NOMO-1 (cell line): ENCODE data around the gene RASL11B.
"Not testable (repeated sequence)": the region's sequence is repeated elsewhere in the genome, so short reads cannot be mapped to it uniquely, and the experiment has no call there.

Experiments
- DNase-seq, 2 experiments: peaks; one replicate each; lab custom pipeline; 2025; ENCODE audit not compliant: unreplicated experiment in 2 of 2; lab: John Stamatoyannopoulos, UW

The RASL11B gene

GRCh38 chr4:52861879-52862616, at the start of gene RASL11B:
TSS of gene RASL11B (plus strand) at chr4:52862317. CDS start at chr4:52862508, 191 bp downstream.
- peak; percentile 66 to 87 for DNase-seq

- no peak for DNase-seq
These were observed 48.6 kb upstream of the RASL11B start for GRCh38 chr4:52813546-52813945.

GRCh38 chr4:52822583-52822971, 39.5 kb upstream of the RASL11B start:
- no peak for DNase-seq

DNA sequence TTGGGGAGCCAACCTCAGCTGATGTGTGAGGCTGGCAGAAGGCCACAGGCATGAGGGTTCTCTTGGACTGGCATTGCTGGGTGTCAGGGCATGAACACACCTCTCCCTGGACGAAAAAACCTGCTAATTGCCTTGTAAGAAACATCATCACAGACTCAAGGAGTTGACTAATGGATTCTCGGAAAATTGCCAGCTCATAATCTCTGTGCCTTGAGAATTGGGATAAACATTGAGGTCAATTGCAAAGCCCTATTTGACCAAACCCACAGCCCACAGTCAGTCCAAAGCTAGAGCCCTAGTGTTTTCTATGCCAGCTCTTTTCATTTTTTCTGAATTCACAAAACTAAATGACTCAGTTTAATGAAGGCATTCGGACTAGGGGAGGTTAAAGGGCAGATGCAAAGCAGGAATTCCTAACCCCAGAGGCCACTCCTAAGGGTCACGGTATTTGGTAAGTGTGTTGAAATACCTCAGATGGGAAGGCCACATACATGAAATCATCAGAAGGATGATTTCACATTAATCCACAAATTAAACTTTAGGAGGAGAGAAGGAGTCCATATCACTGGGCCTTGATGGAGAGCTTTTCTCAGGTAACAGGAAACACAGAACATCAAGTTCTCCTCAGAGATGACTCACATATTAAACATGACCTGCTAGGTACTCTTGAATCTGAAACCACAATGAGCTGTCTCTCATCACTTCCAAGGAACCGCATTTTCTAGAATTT, 39.0 kb upstream of the RASL11B start:
- no peak for DNase-seq

DNA sequence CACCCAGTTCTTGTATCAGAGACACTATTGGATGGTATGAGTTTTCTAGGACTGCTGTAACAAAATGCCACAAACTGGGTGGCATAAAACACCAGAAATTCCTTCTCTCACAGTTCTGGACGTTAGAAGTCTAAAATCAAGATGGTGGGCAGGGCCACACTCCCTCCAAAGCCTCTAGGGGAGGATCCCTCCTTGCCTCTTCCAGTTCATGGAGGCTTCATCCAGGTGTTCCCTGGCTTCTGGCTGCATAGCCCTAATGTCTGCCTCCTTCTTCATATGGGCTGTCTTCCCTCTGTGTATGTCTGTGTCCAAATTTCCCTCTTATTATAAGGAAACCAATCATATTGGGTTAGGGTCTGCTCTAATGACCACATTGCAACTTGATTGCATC, 38.4 kb upstream of the RASL11B start:
- DNase-seq = no peak

DNA sequence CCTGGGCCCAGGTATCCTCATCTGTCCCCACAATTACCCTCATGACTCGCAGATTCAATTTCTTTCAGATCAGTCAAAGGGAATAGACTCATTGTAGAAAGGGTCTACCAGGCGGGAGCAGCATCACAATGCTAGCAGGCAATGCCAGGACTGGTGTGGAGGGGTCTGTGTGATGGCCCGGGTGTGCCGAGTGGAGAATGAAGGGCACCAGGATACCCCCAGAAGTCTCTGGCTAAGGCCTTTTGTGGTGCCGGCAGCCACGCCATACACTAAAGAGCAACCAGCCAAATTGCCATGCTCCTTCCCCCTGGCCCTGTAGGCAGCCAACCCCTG, 37.9 kb upstream of the RASL11B start:
- no peak for DNase-seq

GRCh38 chr4:52824603-52825459, 37.3 kb upstream of the RASL11B start:
- DNase-seq = no peak

DNA sequence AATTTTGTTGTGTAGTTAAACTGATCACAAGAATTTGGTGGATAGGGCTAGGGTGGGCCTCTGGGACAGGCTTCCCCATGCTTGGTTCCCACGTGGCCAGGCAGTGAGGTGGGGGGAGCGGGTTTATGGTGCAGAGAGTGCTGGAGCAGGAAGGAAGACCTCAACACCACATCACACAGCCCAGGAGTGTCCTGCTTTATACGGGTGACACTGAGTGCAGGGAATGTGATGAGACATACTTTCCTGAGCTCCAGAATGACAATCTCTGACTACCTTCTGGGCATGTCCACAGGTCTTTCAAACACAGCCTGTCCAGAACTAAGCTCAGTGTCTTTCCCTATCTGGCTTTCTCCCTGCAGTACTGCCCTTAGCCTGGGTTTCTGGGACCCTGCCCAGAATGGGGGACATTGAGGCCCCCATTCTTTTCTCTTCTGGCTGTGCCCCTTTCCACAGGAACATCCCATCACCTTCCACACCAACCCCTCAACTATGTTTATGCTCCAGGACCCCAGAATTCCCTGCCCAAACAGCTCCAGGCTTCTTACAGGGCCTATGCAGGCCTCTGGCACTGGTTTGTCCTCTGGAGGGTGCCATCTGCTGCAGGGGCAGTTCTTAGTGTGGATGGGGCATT, 36.5 kb upstream of the RASL11B start:
- no peak for DNase-seq

- DNase-seq = no peak
These were observed 28.1 kb upstream of the RASL11B start for GRCh38 chr4:52833941-52834525.

- not testable (repeated sequence) for DNase-seq
These were observed 27.3 kb upstream of the RASL11B start for GRCh38 chr4:52834641-52835456.

DNA sequence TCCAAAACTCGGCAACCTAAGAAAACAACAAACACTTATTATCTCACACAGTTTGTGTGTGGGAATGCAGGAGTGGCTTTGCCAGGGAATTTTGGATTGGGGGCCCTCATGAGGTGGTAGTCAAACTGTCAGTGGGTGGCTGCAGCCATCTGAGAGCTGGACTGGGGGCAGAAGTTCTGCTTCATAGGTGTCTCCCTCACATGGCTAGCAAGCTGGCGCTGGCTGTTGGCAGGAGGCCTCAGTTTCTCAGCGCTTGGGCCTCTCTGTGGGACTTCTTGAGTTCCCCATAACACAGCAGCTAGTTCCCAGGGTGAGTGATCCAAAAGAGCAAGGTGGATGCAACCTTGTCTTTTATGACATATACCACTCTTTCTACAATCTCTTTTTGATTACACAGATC, 26.0 kb upstream of the RASL11B start:
- DNase-seq = no peak

- no peak for DNase-seq
These were observed 25.4 kb upstream of the RASL11B start for GRCh38 chr4:52836678-52837077.

DNA sequence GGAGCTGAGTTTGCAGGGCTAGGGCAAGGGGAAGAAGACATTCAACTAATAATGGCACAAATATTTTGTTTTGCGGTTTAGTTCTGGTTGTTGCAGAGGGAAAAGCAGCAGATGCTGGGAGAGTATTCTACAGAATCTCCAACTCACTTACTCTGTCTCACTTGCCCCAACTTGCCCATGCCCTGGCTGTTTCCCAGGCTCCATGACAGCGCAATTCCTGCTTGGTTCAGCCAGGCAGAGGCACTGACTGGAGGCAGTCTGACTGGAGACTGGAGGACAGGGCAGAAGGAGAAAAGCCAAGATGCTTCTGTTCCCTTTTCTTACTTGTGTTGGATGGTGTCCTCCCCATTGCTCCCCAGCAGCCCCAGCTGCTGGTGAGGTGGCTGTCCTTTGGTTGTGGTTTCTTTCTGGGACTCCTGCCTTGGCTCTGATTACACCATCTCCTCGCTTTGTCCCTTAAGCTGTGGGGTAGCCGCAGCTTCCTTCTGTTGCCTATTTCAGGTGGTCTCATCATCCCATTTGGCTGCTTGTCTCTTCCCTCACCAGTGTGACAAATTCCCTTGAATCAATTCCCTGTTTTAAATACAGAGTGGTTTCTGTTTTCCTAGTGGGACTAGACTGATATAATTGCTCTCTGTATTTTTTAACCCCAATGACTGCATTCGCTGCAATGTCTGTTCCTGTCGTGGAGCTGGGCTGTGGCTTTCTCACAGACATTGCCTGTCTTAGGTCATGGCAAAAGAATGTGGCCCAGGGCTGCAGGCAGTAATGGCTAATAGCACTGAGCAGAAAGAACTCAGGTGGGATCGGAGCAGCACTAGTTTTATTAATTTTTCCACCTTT, 24.2 kb upstream of the RASL11B start:
- peak in 1 of 2 experiments; percentile 9 for DNase-seq

DNA sequence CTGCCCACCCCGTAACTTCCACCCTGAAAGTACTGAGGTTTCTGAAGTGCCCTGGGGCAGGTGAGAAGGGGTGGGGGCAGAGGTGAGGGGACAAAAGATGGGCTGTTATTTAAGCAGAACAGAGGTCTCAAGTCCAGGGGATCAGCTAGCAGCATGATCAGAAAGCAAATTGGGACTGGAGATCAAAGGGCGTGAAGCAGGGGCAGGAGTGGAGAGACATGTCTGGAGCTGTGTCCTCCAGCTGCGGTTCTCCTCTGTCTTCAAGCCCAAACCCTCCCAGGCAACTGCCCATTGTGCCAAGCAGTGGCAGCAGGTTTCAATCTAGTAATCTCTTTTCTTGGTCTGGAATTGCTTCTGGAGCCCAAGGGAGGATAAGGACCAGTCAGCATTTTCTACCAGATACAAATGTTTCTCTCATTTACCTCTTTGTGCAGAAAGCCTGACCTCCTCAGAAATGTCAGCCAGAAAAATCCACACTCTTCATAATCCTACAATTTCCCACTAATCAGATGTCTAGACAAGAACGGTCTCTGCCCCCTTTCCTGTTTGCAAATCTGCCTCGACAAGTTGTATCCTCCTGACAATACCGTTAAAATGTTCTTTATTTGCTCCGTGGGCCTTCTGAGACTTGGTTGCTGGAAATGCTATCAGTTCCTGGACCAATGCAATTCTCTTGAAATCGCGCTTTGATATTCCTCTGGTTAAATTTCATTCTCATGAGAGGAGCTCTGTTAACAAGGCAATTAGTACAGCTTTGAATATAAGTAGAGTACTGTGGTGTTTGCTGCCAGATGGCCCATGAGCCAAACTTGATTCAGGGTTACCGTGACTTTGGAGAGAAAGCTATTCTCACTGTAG, 23.2 kb upstream of the RASL11B start:
- no peak for DNase-seq

DNA sequence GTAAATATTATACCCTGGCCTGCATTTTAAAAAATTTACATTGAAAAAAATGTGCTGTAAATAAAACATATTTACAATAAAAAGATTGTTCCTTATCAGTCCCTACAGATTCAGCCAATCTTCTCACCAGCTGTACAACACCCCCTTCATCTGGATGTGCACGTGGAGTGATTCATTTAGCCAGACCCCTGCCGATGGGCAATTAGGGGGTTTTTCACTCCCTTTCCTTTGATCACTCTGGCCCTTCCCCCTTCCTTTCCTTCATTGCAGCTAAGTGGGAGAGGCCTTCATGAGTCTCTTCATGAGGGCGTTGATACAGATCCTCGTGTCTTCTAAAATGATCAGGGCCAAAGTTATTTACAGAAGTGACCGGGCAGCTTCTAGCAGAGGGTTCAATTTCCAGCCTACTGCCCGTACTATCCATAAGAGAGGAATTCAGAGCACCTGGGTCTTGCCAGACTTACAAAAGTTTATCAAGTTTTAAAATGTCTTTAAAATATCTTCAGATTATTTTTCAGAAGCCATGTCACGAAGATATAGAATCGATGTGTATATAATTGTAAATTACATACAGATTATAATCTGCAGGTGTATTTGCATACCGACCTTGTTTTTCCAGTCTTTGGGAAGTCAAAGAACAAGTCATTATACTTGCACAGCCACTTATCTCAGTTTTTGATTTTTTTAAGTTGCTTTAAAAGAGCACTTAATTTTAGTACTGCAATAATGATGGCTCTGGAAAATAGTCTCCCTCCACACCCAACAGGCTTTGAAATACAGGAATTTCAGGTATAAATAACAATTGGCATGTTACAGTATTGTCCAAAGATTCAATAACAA, 21.4 kb upstream of the RASL11B start:
- no peak for DNase-seq

GRCh38 chr4:52841682-52842456, 20.2 kb upstream of the RASL11B start:
- no peak for DNase-seq
